Upper lobe of right lung (tissue), 1 donor: ENCODE data around the gene EXD1. TPM values are rescaled to one million over a fixed set of nuclear protein-coding genes. Genes with fewer than 3 reads are reported as not detected.

Experiments used
- ATAC-seq: fragments of 200-7000 bp; cut with Tn5 transposase; one replicate; pipeline ENCODE4 v1.9.1; 2020; ENCODE audit warnings: mild to moderate bottlenecking, moderate library complexity
- DNase-seq: peaks from one replicate; pipeline ENCODE4 v3.0.0-alpha.2; 2020
- H3K27ac ChIP-seq: fragments of 200-600 bp; one replicate; pipeline ENCODE4 v1.8.0; 2022
- H3K27me3 ChIP-seq: fragments of 200-600 bp; one replicate; pipeline ENCODE4 v1.8.0; 2022; ENCODE audit warnings: mild to moderate bottlenecking
- H3K36me3 ChIP-seq: fragments of 200-600 bp; one replicate; pipeline ENCODE4 v1.8.0; 2022
- H3K4me1 ChIP-seq: fragments of 200-600 bp; one replicate; pipeline ENCODE4 v1.8.0; 2022
- H3K4me3 ChIP-seq: fragments of 200-600 bp; one replicate; pipeline ENCODE4 v1.8.0; 2022; ENCODE audit warnings: mild to moderate bottlenecking
- H3K9me3 ChIP-seq: fragments of 200-600 bp; one replicate; pipeline ENCODE4 v1.8.0; 2022
- CTCF ChIP-seq: fragments of 200-600 bp; IDR thresholded peaks from one replicate; pipeline ENCODE4 v1.8.0; 2022; ENCODE audit warnings: antibody characterized with exemption
- intact Hi-C: fragments of 100-400 bp; cut with DNase I; formaldehyde crosslinking; loops from one replicate; pipeline ENCODE4 v1.11.0; 2022
- total RNA-seq: library from RNA; stranded (reverse); fragmentation: NEBNext Ultra II Directional; extraction: Animal tissue kit (Norgen Biotek cat#: 25700); gene quantifications from one replicate; pipeline ENCODE4 v1.2.1, GENCODE V29; 2021
- donor health status: DM: no; HTN: yes; CAD: no; lungs with severe emphysema.

EXD1 gene
- total RNA-seq, 1 donor from 2014 or later: not detected

GRCh38 chr15:41218851-41219250, 11.7 kb downstream of the EXD1 start:
- H3K4me3 ChIP-seq: no peak overlapping the region
- no peak for DNase-seq
- no peak for ATAC-seq
- H3K9me3 ChIP-seq: no peaks in the 10 kb centered on the region
- TF ChIP-seq CTCF: no peak
- H3K27ac ChIP-seq: no peak overlapping the region
- H3K27me3 ChIP-seq: no peaks in the 10 kb centered on the region
- intact Hi-C loops: no loop called here
- H3K36me3 ChIP-seq: no peaks in the 10 kb centered on the region
- H3K4me1 ChIP-seq: no peaks in the 10 kb centered on the region

DNA sequence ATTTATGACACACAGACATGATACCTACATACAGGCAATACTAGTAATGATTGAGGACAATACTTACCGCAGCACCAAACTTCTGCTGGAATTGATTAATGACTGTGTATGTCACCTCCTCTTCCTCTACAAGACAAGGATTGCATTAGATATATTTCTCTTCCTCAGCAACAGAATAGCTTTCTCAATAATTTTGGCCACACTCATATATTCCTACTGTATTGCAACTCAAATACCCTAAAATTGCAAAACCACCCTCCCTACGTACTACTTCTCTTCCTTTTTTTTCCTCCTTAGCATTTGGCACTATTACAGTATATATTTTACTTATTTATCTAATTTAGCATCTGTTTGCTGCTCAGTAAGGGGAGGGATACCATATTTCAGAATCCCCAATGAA, 14.8 kb downstream of the EXD1 start:
- Histone ChIP-seq H3K4me3 (no peak overlapping the region), H3K36me3 (no peaks in the 10 kb centered on the region), H3K27me3 (no peaks in the 10 kb centered on the region), H3K9me3 (no peaks in the 10 kb centered on the region), H3K27ac (no peak overlapping the region), H3K4me1 (no peaks in the 10 kb centered on the region)
- peak; percentile 55 for ATAC-seq
- DNase-seq: no peak
- no peak for TF ChIP-seq CTCF
- intact Hi-C loops: no loop called here

GRCh38 chr15:41207687-41208448, 22.7 kb downstream of the EXD1 start:
- H3K27me3 ChIP-seq: no peaks in the 10 kb centered on the region
- intact Hi-C loops: no loop called here
- H3K4me1 ChIP-seq: no peaks in the 10 kb centered on the region
- H3K27ac ChIP-seq: no peak overlapping the region
- ATAC-seq (no peak), DNase-seq (no peak)
- TF ChIP-seq CTCF: no peak
- H3K36me3 ChIP-seq: no peaks in the 10 kb centered on the region
- no peaks in the 10 kb centered on the region for H3K9me3 ChIP-seq
- H3K4me3 ChIP-seq: no peak overlapping the region

- DNase-seq: no peak
- no peaks in the 10 kb centered on the region for H3K9me3 ChIP-seq
- intact Hi-C loops: no loop called here
- no peak for TF ChIP-seq CTCF
- no peaks in the 10 kb centered on the region for H3K4me1 ChIP-seq
- H3K4me3 ChIP-seq: no peak overlapping the region
- H3K36me3 ChIP-seq: no peaks in the 10 kb centered on the region
- no peaks in the 10 kb centered on the region for H3K27me3 ChIP-seq
- no peak overlapping the region for H3K27ac ChIP-seq
- ATAC-seq: no peak
These were observed 25.2 kb downstream of the EXD1 start for GRCh38 chr15:41205315-41205714.

GRCh38 chr15:41203395-41203794, 27.2 kb downstream of the EXD1 start:
- Histone ChIP-seq H3K36me3 (no peaks in the 10 kb centered on the region), H3K4me3 (no peak overlapping the region), H3K27me3 (no peaks in the 10 kb centered on the region), H3K9me3 (no peaks in the 10 kb centered on the region), H3K27ac (no peak overlapping the region), H3K4me1 (no peaks in the 10 kb centered on the region)
- ATAC-seq (no peak), DNase-seq (no peak)
- TF ChIP-seq CTCF: no peak
- intact Hi-C loops: no loop called here

DNA sequence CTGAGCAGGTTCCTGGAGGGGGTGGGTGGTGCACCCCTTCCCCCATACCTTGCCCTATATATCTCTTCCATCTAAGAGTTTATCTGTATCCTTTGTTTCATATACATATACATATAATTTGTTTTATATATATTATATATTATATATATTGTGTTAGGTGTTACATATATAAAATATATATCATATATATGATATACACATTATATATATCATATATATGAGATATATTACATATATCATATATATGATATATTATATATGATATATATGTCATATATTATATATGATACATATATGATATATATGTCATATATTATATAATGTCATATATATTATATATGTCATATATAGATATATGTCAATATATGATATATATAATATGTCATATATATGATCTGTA, 31.1 kb downstream of the EXD1 start:
- no peaks in the 10 kb centered on the region for H3K4me1 ChIP-seq
- DNase-seq (no peak), ATAC-seq (no peak)
- no peaks in the 10 kb centered on the region for H3K9me3 ChIP-seq
- H3K27ac ChIP-seq: no peak overlapping the region
- H3K27me3 ChIP-seq: no peaks in the 10 kb centered on the region
- intact Hi-C loops: no loop called here
- H3K4me3 ChIP-seq: no peak overlapping the region
- no peaks in the 10 kb centered on the region for H3K36me3 ChIP-seq
- TF ChIP-seq CTCF: no peak
